Left ventricle myocardium superior (tissue), 1 donor: ENCODE data around the gene RBM33. TPM values are rescaled to one million over a fixed set of nuclear protein-coding genes. Genes with fewer than 3 reads are reported as not detected.
A peak's percentile ranks its signal among the peaks of the same experiment; 100 is the strongest.
"Not testable (repeated sequence)": the region's sequence is repeated elsewhere in the genome, so short reads cannot be mapped to it uniquely, and the experiment has no call there.

Source experiments
- ATAC-seq: fragments of 200-7000 bp; cut with Tn5 transposase; one replicate; pipeline ENCODE4 v1.9.1; 2020; ENCODE audit warnings: mild to moderate bottlenecking, moderate library complexity
- DNase-seq: peaks from one replicate; pipeline ENCODE4 v3.0.0-alpha.2; 2020
- intact Hi-C: fragments of 100-400 bp; cut with micrococcal nuclease; formaldehyde crosslinking; loops from one replicate; pipeline ENCODE4 v1.11.0; 2022
- long read RNA-seq: library from polyadenylated mRNA; unstranded; transcript quantifications from one replicate; pipeline ENCODE4 v2.0.0, GENCODE V29; 2021
- total RNA-seq: library from RNA; stranded (reverse); fragmentation: NEBNext Ultra II Directional; extraction: Animal tissue kit (Norgen Biotek cat#: 25700); gene quantifications from one replicate; pipeline ENCODE4 v1.2.1, GENCODE V29; 2021
- donor health status: DM: no; HTN: yes; CAD: no; lungs with severe emphysema.

RBM33 gene
- total RNA-seq, result 37.8 TPM
- long read RNA-seq, partial matches to known transcripts, result 9 of 20 reads
- long read RNA-seq, other reads (novel, unspliced or antisense), result 10 of 20 reads

DNA sequence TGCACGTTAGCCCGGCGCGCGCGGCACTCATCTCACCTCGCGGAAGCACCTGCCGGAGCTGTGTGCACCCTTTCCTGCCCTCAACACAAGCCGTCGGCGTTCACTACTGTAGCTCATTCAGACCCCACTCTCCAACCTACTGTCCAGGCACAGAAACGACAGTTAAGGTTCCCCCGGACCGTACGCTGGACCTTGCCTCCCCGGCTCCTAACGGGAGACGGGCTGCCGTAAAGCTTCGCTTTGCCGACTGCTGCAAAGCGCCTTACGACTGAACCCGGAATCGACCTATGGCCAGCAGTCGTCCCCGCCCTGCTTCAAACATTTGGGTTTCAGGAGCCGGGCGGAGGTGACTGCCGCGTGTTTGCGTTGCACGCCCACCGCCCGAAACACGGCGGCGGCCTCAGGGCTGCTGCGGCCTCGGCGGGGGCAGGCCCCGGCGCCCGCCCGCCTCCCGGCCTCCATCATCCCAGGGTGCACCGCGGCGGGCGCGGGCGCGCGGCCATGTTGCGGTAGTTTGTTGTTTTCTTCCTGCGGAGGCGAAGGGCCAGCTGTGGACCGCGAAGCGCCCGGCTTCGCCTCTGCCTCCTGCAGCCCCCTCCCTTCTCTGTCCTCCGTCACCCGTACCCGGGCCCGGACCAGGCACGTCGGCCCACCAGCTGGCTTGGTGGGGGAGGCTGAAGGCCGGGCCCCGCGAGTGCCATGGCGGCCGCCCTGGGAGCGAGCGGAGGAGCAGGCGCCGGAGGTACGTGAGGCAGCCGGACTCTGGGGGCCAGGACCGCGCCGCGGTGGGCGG is at the start of gene RBM33:
TSS of gene RBM33 (plus strand) at position 484 of the 793 bp plus-strand sequence. CDS start at position 700, 216 bp downstream.
- ATAC-seq, result peak; percentile 98
- peak; percentile 86 for DNase-seq
- intact Hi-C loops, result no loop called here

GRCh38 chr7:155594961-155595366 is 49.5 kb upstream of the RBM33 start:
- intact Hi-C loops, result loop anchor here (5.0 kb wide), 2 partner anchors 142 to 172 kb away; no protein-coding TSS in a partner anchor
- ATAC-seq (no peak), DNase-seq (no peak)

- DNase-seq (no peak), ATAC-seq (no peak)
- intact Hi-C loops, result loop anchor here (5.0 kb wide), 2 partner anchors 140 to 170 kb away; no protein-coding TSS in a partner anchor
Observed at GRCh38 chr7:155597753-155598140, 46.7 kb upstream of the RBM33 start.

DNA sequence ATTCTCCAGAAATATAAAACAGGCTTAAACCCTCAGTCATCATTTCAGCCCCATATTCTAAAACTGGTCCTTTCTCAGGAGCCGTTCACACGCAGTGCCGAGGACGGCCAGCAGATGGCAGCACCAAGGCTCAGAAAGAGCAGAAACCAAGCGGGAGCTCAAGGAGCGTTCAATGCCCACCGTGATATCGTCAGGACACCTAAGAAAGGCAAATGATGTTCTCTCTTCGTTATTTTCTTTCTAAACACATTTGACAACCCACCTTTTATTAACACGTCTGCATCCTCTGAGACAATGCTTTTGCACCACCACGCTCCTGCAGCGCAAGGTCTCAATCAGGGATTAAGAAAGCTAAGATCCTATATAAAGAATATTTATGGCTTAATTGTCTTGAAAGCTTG is 45.7 kb upstream of the RBM33 start:
- intact Hi-C loops, result loop anchor here (5.0 kb wide), 2 partner anchors 138 to 168 kb away; no protein-coding TSS in a partner anchor
- DNase-seq, result peak; percentile 89
- ATAC-seq, result peak; percentile 70

- intact Hi-C loops, result no loop called here
- ATAC-seq (no peak), DNase-seq (no peak)
Observed at GRCh38 chr7:155602156-155602555, 42.3 kb upstream of the RBM33 start.

DNA sequence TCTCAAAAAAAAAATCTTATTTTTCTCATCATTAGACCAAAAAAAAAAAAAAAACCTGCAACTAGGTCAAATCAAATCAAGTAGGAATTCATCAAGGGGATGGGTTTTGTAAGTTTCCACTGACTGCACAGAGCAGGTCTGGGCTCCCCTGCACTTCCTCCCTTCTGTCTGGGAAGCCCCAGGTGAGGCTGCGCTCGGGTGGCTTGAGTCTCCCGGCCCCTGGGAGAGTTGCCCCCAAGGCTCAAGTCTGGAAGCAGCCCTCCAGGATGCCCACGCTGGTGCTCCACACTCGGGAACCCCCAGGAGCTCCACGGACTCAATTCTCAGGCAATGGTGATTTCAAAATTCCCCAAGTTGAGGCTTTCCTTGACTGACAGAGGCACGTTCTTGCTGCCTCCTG is 41.7 kb upstream of the RBM33 start:
- intact Hi-C loops, result no loop called here
- no peak for DNase-seq
- ATAC-seq, result no peak

- DNase-seq (no peak), ATAC-seq (no peak)
- intact Hi-C loops, result no loop called here
Observed at GRCh38 chr7:155603205-155603857, 41.1 kb upstream of the RBM33 start.

- ATAC-seq (no peak), DNase-seq (no peak)
- intact Hi-C loops, result no loop called here
Observed at GRCh38 chr7:155603858-155604503, 40.5 kb upstream of the RBM33 start.

DNA sequence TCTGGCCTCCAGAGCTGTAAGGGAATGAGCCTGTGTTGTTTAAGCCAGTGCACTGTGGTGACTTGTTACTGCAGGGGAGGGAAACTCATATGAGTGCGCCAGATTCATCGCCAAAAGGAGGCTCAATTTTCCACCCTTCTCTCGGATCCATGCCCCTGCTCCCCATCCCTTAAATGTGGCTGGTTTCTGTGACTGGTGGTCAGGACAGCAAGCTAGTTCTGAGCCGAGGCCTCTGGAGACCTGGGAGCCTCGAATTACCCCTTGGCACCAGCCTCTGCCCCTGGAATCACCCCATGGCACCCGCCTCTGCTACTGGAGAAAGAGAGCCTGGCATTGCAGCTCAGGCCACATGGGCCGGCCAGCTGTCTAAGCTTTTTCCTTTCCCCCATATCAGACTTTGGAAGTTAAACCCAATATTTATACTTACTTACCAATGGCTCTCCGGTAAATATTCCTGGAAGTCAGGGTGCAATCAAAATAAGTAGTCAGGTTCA is 39.9 kb upstream of the RBM33 start:
- intact Hi-C loops, result no loop called here
- DNase-seq (no peak), ATAC-seq (no peak)

DNA sequence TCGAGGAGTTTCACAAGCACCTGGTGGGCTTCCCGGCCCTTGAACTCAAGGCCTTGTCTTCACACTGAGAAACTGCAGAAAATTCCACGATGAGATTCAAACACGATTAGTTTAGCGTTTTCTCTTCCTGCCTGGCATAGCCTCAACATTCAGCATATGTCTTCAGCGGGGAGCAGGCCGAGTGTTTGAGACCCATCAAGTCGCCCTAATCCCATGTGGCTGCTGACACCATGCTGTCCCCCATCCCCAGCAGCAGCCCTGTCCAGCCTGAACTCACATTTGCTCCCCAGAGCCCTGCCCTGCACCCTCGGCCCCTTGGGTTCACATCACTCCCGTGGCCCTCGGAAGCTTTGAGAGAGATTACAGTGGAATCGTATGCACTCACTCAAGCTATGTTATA is 35.3 kb upstream of the RBM33 start:
- intact Hi-C loops, result no loop called here
- ATAC-seq, result no peak
- DNase-seq, result no peak

DNA sequence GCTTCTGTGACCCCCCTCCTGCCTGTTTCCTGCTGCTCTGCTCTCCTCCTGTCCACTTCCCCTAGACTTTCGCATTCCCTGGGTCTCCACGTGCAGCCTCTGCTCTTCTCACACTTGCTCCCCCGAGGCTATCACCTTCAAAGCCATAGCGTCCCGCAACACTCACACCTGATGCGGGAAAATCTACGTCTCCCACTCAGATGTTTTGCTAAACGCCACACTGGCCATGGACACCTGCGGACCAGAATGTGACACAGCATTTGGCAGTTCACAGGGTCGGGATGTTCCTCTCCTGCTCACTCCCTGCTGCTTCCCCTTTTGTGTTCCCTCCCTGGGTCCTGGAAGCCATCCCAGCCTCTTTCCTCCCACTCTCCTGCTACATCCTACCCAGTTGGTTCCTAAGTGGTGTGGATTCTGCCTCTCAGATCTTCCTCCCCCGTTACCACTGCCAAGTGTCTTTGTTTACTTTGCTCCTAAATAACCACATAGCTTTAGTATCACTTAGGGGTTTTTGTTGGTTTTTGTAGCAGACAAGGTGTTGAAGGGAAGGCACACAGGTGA is 33.7 kb upstream of the RBM33 start:
- intact Hi-C loops, result no loop called here
- DNase-seq, result no peak
- ATAC-seq, result no peak

DNA sequence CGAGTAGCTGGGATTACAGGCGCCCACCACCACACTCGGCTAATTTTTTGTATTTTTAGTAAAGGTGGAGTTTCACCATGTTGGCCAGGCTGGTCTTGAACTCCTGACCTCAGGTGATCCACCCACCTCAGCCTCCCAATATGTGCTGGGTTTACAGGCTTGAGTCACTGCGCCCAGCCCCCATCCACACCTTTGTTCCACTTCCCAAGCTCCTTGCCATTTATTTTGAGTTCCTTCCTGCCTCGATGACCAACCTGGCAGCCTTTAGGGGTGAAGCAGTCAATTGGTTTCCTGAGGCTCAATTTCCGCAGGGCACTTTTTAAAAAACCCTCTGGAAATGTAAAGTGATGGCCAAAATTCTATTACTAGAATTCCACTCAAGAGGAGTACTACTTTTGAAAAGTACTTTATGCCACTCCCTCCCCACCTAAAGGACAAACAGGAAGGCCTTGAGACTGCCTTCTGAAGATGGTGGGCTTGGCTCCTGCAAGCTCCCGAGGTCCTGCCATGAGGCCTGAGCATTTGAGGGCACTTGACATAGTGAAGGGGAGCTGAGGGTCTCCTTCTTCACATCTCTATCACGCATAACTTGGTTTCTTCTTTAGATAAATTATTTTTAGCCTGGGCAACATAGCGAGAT is 32.5 kb upstream of the RBM33 start:
- intact Hi-C loops, result no loop called here
- ATAC-seq (no peak), DNase-seq (no peak)

DNA sequence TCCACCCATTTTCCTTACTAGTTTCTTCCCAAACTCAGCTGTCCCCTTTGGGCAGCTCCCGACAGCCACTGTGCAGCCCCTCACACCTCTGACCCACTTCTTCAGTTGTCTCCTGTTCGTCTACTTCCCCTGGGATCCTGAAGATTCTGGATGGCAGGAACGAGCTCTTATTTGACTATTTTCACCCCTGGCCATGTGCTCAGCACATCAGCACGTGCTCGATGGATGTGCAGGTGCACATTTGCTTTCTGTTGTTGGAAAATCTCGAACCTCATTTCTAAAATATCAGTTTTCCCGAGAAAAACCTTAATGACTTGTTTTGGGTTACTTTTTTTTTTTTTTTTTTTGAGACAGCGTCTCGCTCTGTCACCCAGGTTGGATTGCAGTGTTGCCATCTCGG is 31.8 kb upstream of the RBM33 start:
- DNase-seq (no peak), ATAC-seq (no peak)
- intact Hi-C loops, result no loop called here

GRCh38 chr7:155615085-155615484 is 29.4 kb upstream of the RBM33 start:
- ATAC-seq, intact Hi-C loops, DNase-seq: not testable (repeated sequence)

- intact Hi-C loops, result no loop called here
- DNase-seq, result no peak
- no peak for ATAC-seq
Observed at GRCh38 chr7:155618708-155619633, 25.5 kb upstream of the RBM33 start.

GRCh38 chr7:155619634-155620271 is 24.7 kb upstream of the RBM33 start:
- ATAC-seq, result no peak
- intact Hi-C loops, result no loop called here
- DNase-seq, result no peak

GRCh38 chr7:155620497-155620896 is 24.0 kb upstream of the RBM33 start:
- ATAC-seq (no peak), DNase-seq (no peak)
- intact Hi-C loops, result no loop called here
